Measurements from ENCODE around the gene FGFR4. TPM values are rescaled to one million over a fixed set of nuclear protein-coding genes. Genes with fewer than 3 reads are reported as not detected.

Gene FGFR4
- total RNA-seq, 1 experiment from 2014 or later: 291 TPM

GRCh38 chr5:177130211-177131018 lies 43.7 kb downstream of the FGFR4 start:
- peaks cover 17% of the 10 kb centered on the region for H3K4me1 Mint-ChIP-seq (ENCODE audit: low read depth, unreplicated experiment)
- H3K27ac Mint-ChIP-seq (ENCODE audit: unreplicated experiment): no peak overlapping the region
- CTCF ChIA-PET: no interaction called here
- no peaks in the 10 kb centered on the region for H3K9me3 Mint-ChIP-seq (ENCODE audit: low read depth, unreplicated experiment)
- H3K36me3 Mint-ChIP-seq (ENCODE audit: insufficient read depth, unreplicated experiment): peaks cover 19% of the 10 kb centered on the region
- H3K27me3 Mint-ChIP-seq (ENCODE audit: unreplicated experiment): no peaks in the 10 kb centered on the region
- intact Hi-C loops (cut with micrococcal nuclease; ENCODE audit: unreplicated experiment): no loop called here
- no peak overlapping the region for H3K4me3 Mint-ChIP-seq (ENCODE audit: low read depth, unreplicated experiment)
- no peak for TF ChIP-seq CTCF (IDR thresholded peaks at IDR 0.05; ENCODE audit: unreplicated experiment)
- DNase-seq: no peak
- BruUV-seq (replicated peaks): no TSS peak

- Mint-ChIP-seq H3K27me3 (ENCODE audit: unreplicated experiment) (no peaks in the 10 kb centered on the region), H3K4me3 (ENCODE audit: low read depth, unreplicated experiment) (no peak overlapping the region), H3K27ac (ENCODE audit: unreplicated experiment) (no peak overlapping the region), H3K4me1 (ENCODE audit: low read depth, unreplicated experiment) (peaks cover 22% of the 10 kb centered on the region), H3K9me3 (ENCODE audit: low read depth, unreplicated experiment) (no peaks in the 10 kb centered on the region), H3K36me3 (ENCODE audit: insufficient read depth, unreplicated experiment) (peaks cover 25% of the 10 kb centered on the region)
- CTCF ChIA-PET: no interaction called here
- no peak for DNase-seq
- intact Hi-C loops (cut with micrococcal nuclease; ENCODE audit: unreplicated experiment): no loop called here
- no peak for TF ChIP-seq CTCF (IDR thresholded peaks at IDR 0.05; ENCODE audit: unreplicated experiment)
- no TSS peak for BruUV-seq (replicated peaks)
These were observed 44.3 kb downstream of the FGFR4 start for GRCh38 chr5:177131019-177131320.

- intact Hi-C loops (cut with micrococcal nuclease; ENCODE audit: unreplicated experiment): no loop called here
- no peaks in the 10 kb centered on the region for H3K9me3 Mint-ChIP-seq (ENCODE audit: low read depth, unreplicated experiment)
- peaks cover 22% of the 10 kb centered on the region for H3K4me1 Mint-ChIP-seq (ENCODE audit: low read depth, unreplicated experiment)
- no peak for TF ChIP-seq CTCF (IDR thresholded peaks at IDR 0.05; ENCODE audit: unreplicated experiment)
- CTCF ChIA-PET: no interaction called here
- H3K36me3 Mint-ChIP-seq (ENCODE audit: insufficient read depth, unreplicated experiment): peaks cover 31% of the 10 kb centered on the region
- no peak for DNase-seq
- H3K27ac Mint-ChIP-seq (ENCODE audit: unreplicated experiment): no peak overlapping the region
- H3K27me3 Mint-ChIP-seq (ENCODE audit: unreplicated experiment): no peaks in the 10 kb centered on the region
- H3K4me3 Mint-ChIP-seq (ENCODE audit: low read depth, unreplicated experiment): no peak overlapping the region
- no TSS peak for BruUV-seq (replicated peaks)
These were observed 44.8 kb downstream of the FGFR4 start for GRCh38 chr5:177131352-177132135.

- peaks cover 22% of the 10 kb centered on the region for H3K4me1 Mint-ChIP-seq (ENCODE audit: low read depth, unreplicated experiment)
- H3K27me3 Mint-ChIP-seq (ENCODE audit: unreplicated experiment): no peaks in the 10 kb centered on the region
- no peak for DNase-seq
- intact Hi-C loops (cut with micrococcal nuclease; ENCODE audit: unreplicated experiment): no loop called here
- TF ChIP-seq CTCF (IDR thresholded peaks at IDR 0.05; ENCODE audit: unreplicated experiment): no peak
- CTCF ChIA-PET: no interaction called here
- no TSS peak for BruUV-seq (replicated peaks)
- H3K4me3 Mint-ChIP-seq (ENCODE audit: low read depth, unreplicated experiment): peak overlapping the region; percentile 91
- H3K27ac Mint-ChIP-seq (ENCODE audit: unreplicated experiment): no peak overlapping the region
- no peaks in the 10 kb centered on the region for H3K9me3 Mint-ChIP-seq (ENCODE audit: low read depth, unreplicated experiment)
- peaks cover 36% of the 10 kb centered on the region for H3K36me3 Mint-ChIP-seq (ENCODE audit: insufficient read depth, unreplicated experiment)
These were observed 45.7 kb downstream of the FGFR4 start for GRCh38 chr5:177132136-177133095.

All from Calu3 (cell line).